NCI-H187 (cell line): ENCODE measurements around the gene DAAM1.

ENCODE experiments used
- DNase-seq, 2 experiments: peaks; one replicate each; lab custom pipeline; 2025; lab: John Stamatoyannopoulos, UW

DAAM1 gene

GRCh38 chr14:59341858-59342477, 153.5 kb downstream of the DAAM1 start:
- no peak for DNase-seq

DNA sequence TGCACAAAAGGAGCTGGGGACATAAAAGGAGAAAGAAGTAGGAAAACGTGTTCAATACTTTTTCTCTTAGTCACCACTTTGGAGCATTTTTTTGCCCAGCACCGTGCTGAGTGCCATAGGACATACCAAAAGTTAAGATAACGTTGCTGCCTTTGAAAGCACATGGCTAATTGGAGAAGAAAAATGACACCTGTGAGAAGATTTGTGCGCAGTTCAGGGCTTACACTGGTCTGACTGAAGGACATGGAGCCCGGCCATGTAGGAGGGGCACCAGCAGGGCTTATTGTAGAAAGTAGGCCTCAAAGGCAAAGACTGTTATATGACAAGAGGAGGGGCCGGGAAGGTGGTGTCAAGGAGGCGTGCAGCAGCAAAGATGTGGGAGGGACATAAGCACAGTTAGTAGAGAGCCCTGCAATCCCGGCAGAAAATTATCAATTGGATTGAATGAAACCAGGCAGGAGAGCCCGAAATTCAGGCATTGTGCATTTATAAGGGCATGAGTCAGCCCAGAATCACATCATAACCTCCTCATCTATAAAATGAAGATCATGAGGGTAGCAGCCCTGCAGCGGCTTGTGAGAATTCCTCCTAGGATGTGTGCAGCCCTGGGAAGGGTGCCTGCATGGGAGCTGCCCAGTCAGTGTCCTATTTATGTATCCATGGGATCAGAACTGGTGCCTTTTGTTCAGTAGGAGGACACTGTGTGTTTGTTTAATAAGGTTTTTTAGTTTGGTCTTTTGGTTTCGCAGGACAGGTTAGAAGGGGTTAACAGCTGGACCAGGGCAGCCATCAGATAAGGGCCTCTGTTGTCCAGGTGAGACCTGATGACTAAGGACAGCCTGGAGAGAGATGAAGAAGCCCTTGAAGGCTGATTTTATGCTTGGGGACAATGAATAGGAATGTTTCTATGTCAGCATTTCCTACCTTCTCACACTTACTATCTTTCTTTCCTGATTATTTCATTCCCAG, 154.3 kb downstream of the DAAM1 start:
- DNase-seq, result no peak

DNA sequence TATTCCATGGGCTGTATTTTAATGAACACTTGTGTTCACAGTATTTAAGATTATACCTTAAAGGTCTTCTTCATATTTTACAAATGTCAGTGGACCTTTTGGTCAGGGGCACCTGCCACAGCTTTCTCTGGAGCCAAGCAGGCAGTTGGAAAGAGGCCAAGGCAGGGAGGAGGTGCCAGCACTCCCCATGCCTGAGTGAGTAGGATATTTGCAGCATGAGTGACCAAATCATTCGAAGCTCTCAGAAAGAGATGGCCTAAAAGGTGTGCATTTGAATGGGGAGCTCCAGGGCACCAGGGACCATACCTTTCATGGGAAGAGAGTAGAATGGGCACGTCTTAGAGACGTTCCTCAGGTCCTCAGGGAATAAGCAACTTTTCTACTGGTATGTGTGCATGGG, 155.1 kb downstream of the DAAM1 start:
- DNase-seq, result no peak

- no peak for DNase-seq
Measured at GRCh38 chr14:59344016-59344415, 155.5 kb downstream of the DAAM1 start.

- no peak for DNase-seq
Measured at GRCh38 chr14:59344691-59345455, 156.4 kb downstream of the DAAM1 start.

- DNase-seq, result no peak
Measured at GRCh38 chr14:59346329-59346728, 157.9 kb downstream of the DAAM1 start.

GRCh38 chr14:59346796-59347510, 158.5 kb downstream of the DAAM1 start:
- DNase-seq, result no peak

DNA sequence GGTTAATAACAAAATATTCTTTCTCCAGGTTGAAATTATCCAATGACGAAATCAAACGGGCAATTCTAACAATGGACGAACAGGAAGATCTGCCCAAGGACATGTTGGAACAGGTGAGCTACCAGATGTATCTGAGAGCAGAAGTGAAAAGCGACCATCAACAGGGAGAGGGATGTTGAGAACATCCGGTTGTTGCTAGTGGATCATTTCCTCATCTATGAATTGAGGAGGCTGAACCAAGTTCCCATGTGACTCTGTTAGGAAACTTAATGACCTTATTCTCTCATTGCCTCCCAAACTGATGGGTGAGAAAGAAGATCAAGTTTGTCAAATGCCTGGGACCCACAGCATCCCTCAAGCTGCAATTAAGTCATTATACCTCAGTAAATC, 159.0 kb downstream of the DAAM1 start:
- DNase-seq, result no peak

DNA sequence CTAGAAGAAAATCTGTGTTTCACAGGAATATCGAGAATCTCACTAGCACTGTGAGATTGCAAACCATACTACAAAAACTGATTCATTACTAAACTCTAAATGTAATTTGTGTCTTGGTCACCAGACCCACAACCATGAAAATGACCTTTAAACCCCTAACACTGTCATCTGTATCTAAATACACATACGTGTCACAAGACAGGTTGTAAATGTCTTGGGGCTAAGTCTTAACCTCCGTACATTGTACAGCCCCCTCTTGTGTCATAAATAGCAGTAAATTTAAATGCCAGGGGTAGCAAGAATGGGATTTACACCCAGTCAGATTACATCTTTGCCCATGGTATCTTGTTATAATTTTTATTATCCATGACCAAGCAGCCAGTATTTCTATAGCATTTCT, 159.4 kb downstream of the DAAM1 start:
- no peak for DNase-seq

GRCh38 chr14:59349258-59349701, 160.8 kb downstream of the DAAM1 start:
- DNase-seq, result no peak

DNA sequence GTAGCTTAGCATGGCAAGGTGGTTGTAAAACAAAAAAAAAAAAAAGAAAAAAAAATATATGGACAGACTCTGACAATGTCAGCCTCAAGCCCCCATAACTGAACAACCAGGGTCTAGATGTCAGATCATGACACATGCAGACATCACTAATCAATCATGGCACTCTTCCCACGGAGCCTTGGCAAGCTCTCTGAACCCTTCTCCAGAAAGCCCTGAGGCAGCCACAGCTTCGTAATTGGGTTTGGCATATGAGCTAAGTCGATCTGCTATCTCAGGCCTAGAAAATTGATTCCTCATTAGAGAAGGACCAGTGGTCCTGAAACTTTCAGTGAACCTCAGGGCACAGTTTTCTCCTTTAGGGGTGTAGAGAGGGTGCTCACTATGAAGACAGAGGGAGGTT, 164.5 kb downstream of the DAAM1 start:
- DNase-seq, result no peak

GRCh38 chr14:59354666-59355065, 166.2 kb downstream of the DAAM1 start:
- DNase-seq, result no peak

- no peak for DNase-seq
Measured at GRCh38 chr14:59355091-59355490, 166.6 kb downstream of the DAAM1 start.

GRCh38 chr14:59356312-59356711, 167.8 kb downstream of the DAAM1 start:
- DNase-seq, result no peak

DNA sequence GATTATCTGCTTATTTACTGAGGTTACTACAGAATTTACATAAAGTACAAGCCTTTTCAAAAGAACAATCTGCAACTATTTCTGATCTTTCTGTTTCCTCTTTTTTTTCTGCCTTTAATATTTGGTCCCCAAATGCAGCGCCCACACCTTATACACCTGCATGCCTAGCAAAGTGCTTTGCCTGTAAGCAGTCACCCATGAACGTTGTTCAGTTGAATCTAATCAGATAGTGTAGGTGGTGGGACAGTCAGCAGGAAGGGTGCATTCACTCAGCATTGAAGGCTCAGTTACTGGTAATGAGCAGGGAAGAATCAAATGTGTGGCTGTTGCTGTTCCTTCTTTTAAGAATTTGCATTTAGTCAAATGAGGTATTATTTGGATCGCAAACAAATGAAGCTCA, 168.3 kb downstream of the DAAM1 start:
- DNase-seq, result no peak

- no peak for DNase-seq
Measured at GRCh38 chr14:59358102-59358501, 169.6 kb downstream of the DAAM1 start.

DNA sequence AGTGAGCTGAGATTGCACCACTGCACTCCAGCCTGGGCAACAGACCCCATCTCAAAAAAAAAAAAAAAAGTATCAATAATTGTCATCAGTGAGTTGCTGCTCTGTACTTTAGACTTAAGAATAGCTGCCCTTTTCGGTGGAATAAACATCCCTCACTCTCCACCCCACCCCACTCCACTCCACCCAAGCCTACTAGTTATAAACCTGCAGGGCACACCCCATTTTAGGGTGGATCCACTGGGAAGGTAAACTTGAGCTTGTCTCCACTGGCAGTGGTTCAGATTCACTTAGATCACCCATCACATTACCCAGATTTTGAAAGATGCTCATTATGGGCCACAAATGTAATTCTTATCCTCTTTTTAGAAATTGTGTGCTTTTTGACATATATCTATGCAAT, 170.3 kb downstream of the DAAM1 start:
- DNase-seq, result no peak

GRCh38 chr14:59359431-59360124, 171.1 kb downstream of the DAAM1 start:
- no peak for DNase-seq

- no peak for DNase-seq
Measured at GRCh38 chr14:59360233-59360632, 171.8 kb downstream of the DAAM1 start.

DNA sequence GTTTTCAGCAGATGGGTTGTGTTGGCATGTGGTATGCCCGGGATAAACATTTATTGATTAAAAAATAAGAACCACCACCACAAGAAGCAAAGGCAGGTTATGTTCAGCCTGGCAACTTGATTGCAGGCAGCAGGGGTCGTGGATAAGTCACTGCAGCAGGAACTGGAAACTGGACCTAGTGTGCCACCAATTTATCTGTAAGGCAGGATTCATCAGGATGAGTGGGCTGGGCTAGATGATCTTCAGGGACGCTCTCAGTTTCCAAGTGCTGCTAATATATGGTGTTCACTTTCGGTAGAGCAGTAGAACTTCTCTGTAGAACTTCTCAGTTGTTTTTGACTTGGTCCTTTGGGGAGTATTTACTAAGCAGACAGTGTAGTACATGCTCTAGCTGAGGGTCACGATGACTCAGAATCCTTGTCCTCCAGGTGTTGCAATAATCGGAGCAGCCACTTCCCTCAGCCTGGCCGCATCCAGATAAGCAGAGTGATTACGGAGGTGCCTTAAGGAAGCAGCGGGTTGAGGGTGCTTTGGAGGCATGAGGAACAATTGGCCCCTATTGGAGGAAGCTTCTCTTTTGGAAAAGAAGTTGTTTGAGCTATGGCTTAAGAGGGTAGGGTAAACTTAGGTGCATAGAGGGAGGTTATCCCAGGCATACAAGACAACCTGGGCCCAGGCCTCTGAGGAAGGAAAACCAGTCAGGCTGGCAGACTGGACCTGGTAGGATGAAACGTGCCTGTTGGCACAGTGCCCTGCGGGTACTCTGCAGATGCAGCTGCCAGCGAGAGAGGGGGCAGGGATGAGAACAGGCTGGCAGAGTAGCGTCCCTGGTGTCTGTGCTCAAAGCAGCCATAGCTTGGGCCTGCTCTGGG, 172.7 kb downstream of the DAAM1 start:
- no peak for DNase-seq
